Measurements from ENCODE around the gene ARMC9.
"Not testable (repeated sequence)": the region's sequence is repeated elsewhere in the genome, so short reads cannot be mapped to it uniquely, and the experiment has no call there.

ARMC9 gene

GRCh38 chr2:231397928-231398294 is 199.5 kb downstream of the ARMC9 start:
- no peak for TF ChIP-seq CTCF (IDR thresholded peaks at IDR 0.05; ENCODE audit: insufficient read depth, low read length, poor library complexity, severe bottlenecking)
- no peaks in the 10 kb centered on the region for H3K27me3 ChIP-seq (replicated peaks; ENCODE audit: control insufficient read depth, insufficient read depth, low read length)
- no peak for DNase-seq (ENCODE audit: extremely low read depth, insufficient read length)
- H3K36me3 ChIP-seq (ENCODE audit: control insufficient read depth, insufficient read depth, low read length): no peaks in the 10 kb centered on the region; the same call in 1 of the 2 replicates
- H3K4me3 ChIP-seq (replicated peaks; ENCODE audit: low read depth, low read length): no peak overlapping the region

- DNase-seq (ENCODE audit: extremely low read depth, insufficient read length): no peak
- no peak for TF ChIP-seq CTCF (IDR thresholded peaks at IDR 0.05; ENCODE audit: insufficient read depth, low read length, poor library complexity, severe bottlenecking)
- Histone ChIP-seq H3K4me3 (replicated peaks; ENCODE audit: low read depth, low read length) (no peak overlapping the region), H3K36me3 (ENCODE audit: control insufficient read depth, insufficient read depth, low read length) (no peaks in the 10 kb centered on the region; the same call in 1 of the 2 replicates), H3K27me3 (replicated peaks; ENCODE audit: control insufficient read depth, insufficient read depth, low read length) (no peaks in the 10 kb centered on the region)
These were observed 200.2 kb downstream of the ARMC9 start for GRCh38 chr2:231398585-231398984.

- no peaks in the 10 kb centered on the region; the same call in 1 of the 2 replicates for H3K36me3 ChIP-seq (ENCODE audit: control insufficient read depth, insufficient read depth, low read length)
- no peak for DNase-seq (ENCODE audit: extremely low read depth, insufficient read length)
- no peak overlapping the region for H3K4me3 ChIP-seq (replicated peaks; ENCODE audit: low read depth, low read length)
- TF ChIP-seq CTCF (IDR thresholded peaks at IDR 0.05; ENCODE audit: insufficient read depth, low read length, poor library complexity, severe bottlenecking): no peak
- H3K27me3 ChIP-seq (replicated peaks; ENCODE audit: control insufficient read depth, insufficient read depth, low read length): no peaks in the 10 kb centered on the region
These were observed 200.8 kb downstream of the ARMC9 start for GRCh38 chr2:231399046-231399852.

- DNase-seq (ENCODE audit: extremely low read depth, insufficient read length): no peak
- no peak for TF ChIP-seq CTCF (IDR thresholded peaks at IDR 0.05; ENCODE audit: insufficient read depth, low read length, poor library complexity, severe bottlenecking)
- H3K4me3 ChIP-seq (replicated peaks; ENCODE audit: low read depth, low read length): no peak overlapping the region
- H3K36me3 ChIP-seq (ENCODE audit: control insufficient read depth, insufficient read depth, low read length): no peaks in the 10 kb centered on the region; the same call in 1 of the 2 replicates
- H3K27me3 ChIP-seq (replicated peaks; ENCODE audit: control insufficient read depth, insufficient read depth, low read length): no peaks in the 10 kb centered on the region
These were observed 201.6 kb downstream of the ARMC9 start for GRCh38 chr2:231399853-231400680.

GRCh38 chr2:231400681-231401080 is 202.2 kb downstream of the ARMC9 start:
- not testable (repeated sequence) for H3K4me3 ChIP-seq (replicated peaks; ENCODE audit: low read depth, low read length); H3K36me3 ChIP-seq (ENCODE audit: control insufficient read depth, insufficient read depth, low read length)

GRCh38 chr2:231401101-231401500 is 202.7 kb downstream of the ARMC9 start:
- not testable (repeated sequence) for DNase-seq (ENCODE audit: extremely low read depth, insufficient read length); H3K4me3 ChIP-seq (replicated peaks; ENCODE audit: low read depth, low read length); H3K27me3 ChIP-seq (replicated peaks; ENCODE audit: control insufficient read depth, insufficient read depth, low read length); H3K36me3 ChIP-seq (ENCODE audit: control insufficient read depth, insufficient read depth, low read length)

More at GRCh38 chr2:231400681-231401080, 202.2 kb downstream of the ARMC9 start:
- DNase-seq (ENCODE audit: extremely low read depth, insufficient read length); H3K27me3 ChIP-seq (replicated peaks; ENCODE audit: control insufficient read depth, insufficient read depth, low read length): not testable (repeated sequence)

- not testable (repeated sequence) for H3K36me3 ChIP-seq (ENCODE audit: control insufficient read depth, insufficient read depth, low read length); H3K4me3 ChIP-seq (replicated peaks; ENCODE audit: low read depth, low read length); H3K27me3 ChIP-seq (replicated peaks; ENCODE audit: control insufficient read depth, insufficient read depth, low read length); DNase-seq (ENCODE audit: extremely low read depth, insufficient read length)
These were observed 205.2 kb downstream of the ARMC9 start for GRCh38 chr2:231403421-231404182.

- H3K27me3 ChIP-seq (replicated peaks; ENCODE audit: control insufficient read depth, insufficient read depth, low read length); H3K4me3 ChIP-seq (replicated peaks; ENCODE audit: low read depth, low read length); H3K36me3 ChIP-seq (ENCODE audit: control insufficient read depth, insufficient read depth, low read length); DNase-seq (ENCODE audit: extremely low read depth, insufficient read length): not testable (repeated sequence)
These were observed 205.8 kb downstream of the ARMC9 start for GRCh38 chr2:231404183-231404578.

Data from GM06990 (cell line).